Measurements from ENCODE around the gene LOXL3.

Gene LOXL3

GRCh38 chr2:74553892-74554819, at the start of gene LOXL3, which contains the start of gene DOK1:
TSS of gene LOXL3 (minus strand) at chr2:74553942. CDS start at chr2:74552634, 1,308 bp downstream.
TSS of gene DOK1 (plus strand) at chr2:74554720. CDS start at chr2:74554755, 35 bp downstream.
- DNase-seq, result no peak

- no peak for DNase-seq
Observed at GRCh38 chr2:74602586-74603281, 49.0 kb upstream of the LOXL3 start.

GRCh38 chr2:74599676-74600075, 45.9 kb upstream of the LOXL3 start:
- DNase-seq, result no peak

GRCh38 chr2:74597410-74597809, 43.7 kb upstream of the LOXL3 start:
- peak; percentile 87 for DNase-seq

GRCh38 chr2:74596584-74596983, 42.8 kb upstream of the LOXL3 start:
- DNase-seq, result no peak

- DNase-seq, result no peak
Observed at GRCh38 chr2:74593826-74594772, 40.4 kb upstream of the LOXL3 start.

GRCh38 chr2:74588664-74589063, 34.9 kb upstream of the LOXL3 start:
- DNase-seq, result no peak

GRCh38 chr2:74587664-74588277, 34.0 kb upstream of the LOXL3 start:
- DNase-seq, result peak; percentile 22

GRCh38 chr2:74585406-74586185, 31.9 kb upstream of the LOXL3 start:
- DNase-seq, result no peak

- DNase-seq, result no peak
Observed at GRCh38 chr2:74584088-74584645, 30.4 kb upstream of the LOXL3 start.

- DNase-seq, result no peak
Observed at GRCh38 chr2:74583504-74583903, 29.8 kb upstream of the LOXL3 start.

GRCh38 chr2:74582184-74582583, 28.4 kb upstream of the LOXL3 start:
- no peak for DNase-seq

- DNase-seq, result no peak
Observed at GRCh38 chr2:74581463-74581862, 27.7 kb upstream of the LOXL3 start.

- no peak for DNase-seq
Observed at GRCh38 chr2:74578408-74578807, 24.7 kb upstream of the LOXL3 start.

GRCh38 chr2:74577448-74577847, 23.7 kb upstream of the LOXL3 start:
- DNase-seq, result no peak

GRCh38 chr2:74576863-74577229, 23.1 kb upstream of the LOXL3 start:
- DNase-seq, result no peak

GRCh38 chr2:74576211-74576862, 22.6 kb upstream of the LOXL3 start:
- peak; percentile 56 for DNase-seq

- DNase-seq, result no peak
Observed at GRCh38 chr2:74575320-74575719, 21.6 kb upstream of the LOXL3 start.

GRCh38 chr2:74573747-74574562, 20.2 kb upstream of the LOXL3 start:
- DNase-seq, result no peak

All from NCI-H2171 (cell line).